GM19468 (cell line): Measurements from ENCODE around the gene ISX.

Experiments
- ATAC-seq: cut with Tn5 transposase; IDR thresholded peaks from one replicate; pipeline ENCODE4 v1.9.1; 2021; ENCODE audit warnings: mild to moderate bottlenecking, moderate library complexity, moderate number of reproducible peaks; ENCODE audit not compliant: unreplicated experiment; ENCODE audit errors: extremely low read depth

Gene ISX

GRCh38 chr22:35051013-35051535, 14.9 kb upstream of the ISX start:
- no peak for ATAC-seq

GRCh38 chr22:35051791-35052190, 14.2 kb upstream of the ISX start:
- no peak for ATAC-seq

- no peak for ATAC-seq
Observed at GRCh38 chr22:35053060-35053835, 12.7 kb upstream of the ISX start.

- no peak for ATAC-seq
Observed at GRCh38 chr22:35054064-35054463, 11.9 kb upstream of the ISX start.

- ATAC-seq: no peak
Observed at GRCh38 chr22:35056486-35056885, 9.5 kb upstream of the ISX start.

GRCh38 chr22:35057155-35057554, 8.8 kb upstream of the ISX start:
- ATAC-seq: no peak

- no peak for ATAC-seq
Observed at GRCh38 chr22:35059632-35060031, 6.3 kb upstream of the ISX start.

- no peak for ATAC-seq
Observed at GRCh38 chr22:35064664-35065063, 1.3 kb upstream of the ISX start.

GRCh38 chr22:35065183-35065582, 775 bp upstream of the ISX start:
- ATAC-seq: no peak

GRCh38 chr22:35066768-35067167, 810 bp downstream of the ISX start:
- ATAC-seq: no peak

- ATAC-seq: no peak
Observed at GRCh38 chr22:35069541-35069940, 3.6 kb downstream of the ISX start.

GRCh38 chr22:35070451-35071093, 4.6 kb downstream of the ISX start:
- no peak for ATAC-seq

GRCh38 chr22:35071784-35072183, 5.8 kb downstream of the ISX start:
- ATAC-seq: no peak

- ATAC-seq: no peak
Observed at GRCh38 chr22:35072925-35073324, 7.0 kb downstream of the ISX start.

- ATAC-seq: no peak
Observed at GRCh38 chr22:35074583-35074982, 8.6 kb downstream of the ISX start.

- ATAC-seq: no peak
Observed at GRCh38 chr22:35076630-35077029, 10.7 kb downstream of the ISX start.

- ATAC-seq: no peak
Observed at GRCh38 chr22:35085621-35086020, 19.7 kb downstream of the ISX start.

- ATAC-seq: no peak
Observed at GRCh38 chr22:35089139-35089538, 23.2 kb downstream of the ISX start.

- ATAC-seq: no peak
Observed at GRCh38 chr22:35092406-35092805, 26.4 kb downstream of the ISX start.

GRCh38 chr22:35098921-35099320, 33.0 kb downstream of the ISX start:
- ATAC-seq: no peak

GRCh38 chr22:35099883-35100282, 33.9 kb downstream of the ISX start:
- ATAC-seq: no peak

- no peak for ATAC-seq
Observed at GRCh38 chr22:35102663-35103062, 36.7 kb downstream of the ISX start.
